MCF 10A (cell line): ENCODE results near the gene IQCK. TPM values are rescaled to one million over a fixed set of nuclear protein-coding genes. Genes with fewer than 3 reads are reported as not detected.

Experiments
- BruUV-seq: library from RNA; stranded (reverse); fragments of 400-500 nt; replicated peaks from 2 replicates; lab custom pipeline; 2021; lab: Mats Ljungman, UMichigan
- CTCF ChIA-PET: fragments of 300-600 bp; sonication (Branson Sonifier 250); formaldehyde crosslinking; extraction: SDS; loops from one replicate; lab custom pipeline; 2021; ENCODE audit warnings: antibody characterized with exemption, inconsistent platforms; lab: Yijun Ruan, JAX
- POLR2A ChIA-PET: fragments of 300-600, 350-650 bp; sonication (Branson Sonifier 250); formaldehyde crosslinking; extraction: SDS; loops from one replicate; lab custom pipeline; 2020; ENCODE audit warnings: antibody characterized with exemption, inconsistent platforms; lab: Yijun Ruan, JAX
- DNase-seq: peaks from one replicate; pipeline ENCODE4 v3.0.0-alpha.2; 2018; ENCODE audit not compliant: unreplicated experiment
- H3K27ac Mint-ChIP-seq: one replicate; pipeline ENCODE4 v1.8.0; 2022; ENCODE audit warnings: mild to moderate bottlenecking, low read depth, mixed read lengths; ENCODE audit not compliant: unreplicated experiment
- H3K27me3 Mint-ChIP-seq: one replicate; pipeline ENCODE4 v1.8.0; 2022; ENCODE audit warnings: mixed read lengths; ENCODE audit not compliant: insufficient read depth, unreplicated experiment
- H3K36me3 Mint-ChIP-seq: one replicate; pipeline ENCODE4 v1.8.0; 2022; ENCODE audit warnings: mild to moderate bottlenecking, moderate library complexity, mixed read lengths; ENCODE audit not compliant: insufficient read depth, unreplicated experiment
- H3K4me1 Mint-ChIP-seq: one replicate; pipeline ENCODE4 v1.8.0; 2022; ENCODE audit warnings: mixed read lengths; ENCODE audit not compliant: insufficient read depth, unreplicated experiment
- H3K4me3 Mint-ChIP-seq: one replicate; pipeline ENCODE4 v1.8.0; 2022; ENCODE audit warnings: mild to moderate bottlenecking, moderate library complexity, mixed read lengths; ENCODE audit not compliant: unreplicated experiment
- H3K9me3 Mint-ChIP-seq: one replicate; pipeline ENCODE4 v1.8.0; 2022; ENCODE audit warnings: mixed read lengths; ENCODE audit not compliant: unreplicated experiment
- intact Hi-C: fragments of 100-400 bp; cut with micrococcal nuclease; formaldehyde crosslinking; loops from 2 replicates; pipeline ENCODE4 v1.14.1; 2022
- total RNA-seq: library from RNA; stranded (reverse); gene quantifications from 2 replicates; pipeline ENCODE4 v1.2.3, GENCODE V29; 2022
- TF ChIP-seq, protein P1 (sequence below): fragments of 200-600 bp; IDR thresholded peaks from one replicate; pipeline ENCODE4 v1.8.0; 2022; ENCODE audit warnings: antibody characterized with exemption, mild to moderate bottlenecking; ENCODE audit not compliant: unreplicated experiment

IQCK gene
- total RNA-seq, 1 experiment from 2014 or later = 5.9 TPM

DNA sequence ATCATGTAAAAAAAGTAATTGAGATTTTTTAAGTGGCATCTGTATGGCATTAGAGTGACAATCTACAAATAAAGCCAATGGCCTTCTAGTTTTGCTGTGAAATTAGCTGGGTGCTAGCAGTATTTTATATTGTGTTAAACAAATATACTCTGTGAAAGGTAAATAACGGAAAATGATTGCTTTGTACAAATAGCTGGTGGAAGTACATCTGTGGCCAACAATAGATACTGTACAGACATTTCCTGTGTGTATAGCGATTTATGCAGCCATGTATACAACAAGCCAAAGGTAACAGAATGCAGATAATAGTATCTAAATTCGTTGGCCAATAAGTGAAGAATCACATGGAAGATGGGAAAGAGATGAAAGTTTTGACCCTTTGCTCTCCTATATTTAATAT, 26.6 kb downstream of the IQCK start:
- TF ChIP-seq, protein P1, sequence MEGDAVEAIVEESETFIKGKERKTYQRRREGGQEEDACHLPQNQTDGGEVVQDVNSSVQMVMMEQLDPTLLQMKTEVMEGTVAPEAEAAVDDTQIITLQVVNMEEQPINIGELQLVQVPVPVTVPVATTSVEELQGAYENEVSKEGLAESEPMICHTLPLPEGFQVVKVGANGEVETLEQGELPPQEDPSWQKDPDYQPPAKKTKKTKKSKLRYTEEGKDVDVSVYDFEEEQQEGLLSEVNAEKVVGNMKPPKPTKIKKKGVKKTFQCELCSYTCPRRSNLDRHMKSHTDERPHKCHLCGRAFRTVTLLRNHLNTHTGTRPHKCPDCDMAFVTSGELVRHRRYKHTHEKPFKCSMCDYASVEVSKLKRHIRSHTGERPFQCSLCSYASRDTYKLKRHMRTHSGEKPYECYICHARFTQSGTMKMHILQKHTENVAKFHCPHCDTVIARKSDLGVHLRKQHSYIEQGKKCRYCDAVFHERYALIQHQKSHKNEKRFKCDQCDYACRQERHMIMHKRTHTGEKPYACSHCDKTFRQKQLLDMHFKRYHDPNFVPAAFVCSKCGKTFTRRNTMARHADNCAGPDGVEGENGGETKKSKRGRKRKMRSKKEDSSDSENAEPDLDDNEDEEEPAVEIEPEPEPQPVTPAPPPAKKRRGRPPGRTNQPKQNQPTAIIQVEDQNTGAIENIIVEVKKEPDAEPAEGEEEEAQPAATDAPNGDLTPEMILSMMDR = no peak
- ChIA-PET CTCF (interaction anchor here (0.6 kb wide), 1 partner anchor 205 kb away, joined by 3 read pairs; no protein-coding TSS in a partner anchor), POLR2A (no interaction called here)
- Mint-ChIP-seq H3K4me3 (no peak overlapping the region), H3K27me3 (no peaks in the 10 kb centered on the region), H3K9me3 (no peaks in the 10 kb centered on the region), H3K4me1 (no peaks in the 10 kb centered on the region), H3K36me3 (peaks cover 6% of the 10 kb centered on the region), H3K27ac (no peak overlapping the region)
- DNase-seq = no peak
- intact Hi-C loops = no loop called here
- BruUV-seq = no TSS peak

DNA sequence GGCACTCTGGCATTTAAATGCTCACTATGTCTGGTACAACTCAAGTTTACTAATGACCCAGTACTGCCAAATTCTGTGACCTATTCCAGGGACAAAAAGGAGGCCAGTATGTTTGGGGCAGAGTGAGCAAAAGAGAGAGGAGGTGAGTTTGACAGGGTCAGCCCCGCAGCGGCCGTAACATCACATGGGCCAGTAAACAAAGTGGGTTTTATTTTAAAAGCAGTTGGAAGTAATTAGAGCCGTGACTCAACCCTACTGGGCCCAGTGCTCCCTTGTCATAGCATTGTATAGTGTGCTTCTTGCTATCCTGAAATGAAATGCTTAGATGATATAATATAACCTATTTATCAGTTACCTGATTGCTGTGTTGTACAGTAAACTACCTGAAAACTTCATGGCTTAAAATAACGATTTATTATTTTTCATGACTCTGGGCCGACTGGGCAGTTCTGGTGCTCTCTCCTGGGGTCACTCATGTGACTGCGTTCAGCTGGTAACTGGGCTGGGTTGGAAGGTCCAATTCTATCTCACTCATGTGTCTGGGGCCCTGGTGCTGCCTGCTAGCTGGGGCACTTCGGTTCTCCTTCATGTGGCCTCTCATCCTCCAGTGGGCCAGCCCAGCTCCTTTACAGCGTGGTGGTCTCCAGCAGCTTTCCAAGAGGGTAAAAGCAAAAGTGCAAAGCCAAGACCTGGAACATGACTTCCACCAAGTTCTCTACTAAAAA, 27.4 kb downstream of the IQCK start:
- no peak overlapping the region for H3K27ac Mint-ChIP-seq
- intact Hi-C loops = no loop called here
- DNase-seq = no peak
- H3K9me3 Mint-ChIP-seq = no peaks in the 10 kb centered on the region
- POLR2A ChIA-PET = no interaction called here
- no peaks in the 10 kb centered on the region for H3K4me1 Mint-ChIP-seq
- TF ChIP-seq, protein P1 = no peak
- H3K4me3 Mint-ChIP-seq = no peak overlapping the region
- CTCF ChIA-PET = interaction anchor here (2.1 kb wide), 1 partner anchor 162 kb away, joined by 6 read pairs; no protein-coding TSS in a partner anchor
- BruUV-seq = no TSS peak
- H3K27me3 Mint-ChIP-seq = no peaks in the 10 kb centered on the region
- H3K36me3 Mint-ChIP-seq = peaks cover 6% of the 10 kb centered on the region

DNA sequence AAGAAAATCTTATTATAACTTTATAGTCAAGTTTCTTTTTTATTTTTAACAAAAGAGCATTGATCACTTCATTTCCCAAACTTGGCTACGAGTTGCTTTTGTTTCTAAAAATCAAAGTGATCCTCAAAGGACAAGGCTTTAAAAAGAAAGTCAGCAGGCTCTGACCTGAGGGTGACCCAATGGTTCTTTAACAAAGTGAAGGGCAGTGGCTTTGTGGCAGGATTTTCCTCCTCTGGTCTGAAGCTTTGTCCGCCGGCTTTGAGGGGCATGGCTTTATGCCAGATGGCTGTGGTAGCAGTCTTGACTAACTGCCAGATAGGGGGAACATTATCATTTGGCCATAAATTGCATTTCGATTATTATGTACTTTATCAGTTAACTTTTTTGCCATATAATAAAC, 28.5 kb downstream of the IQCK start:
- peaks cover 6% of the 10 kb centered on the region for H3K36me3 Mint-ChIP-seq

More for the DNA sequence above, 28.5 kb downstream of the IQCK start:
- TF ChIP-seq, protein P1 = no peak
- ChIA-PET POLR2A (no interaction called here), CTCF (interaction anchor here (2.1 kb wide), 1 partner anchor 163 kb away, joined by 6 read pairs; no protein-coding TSS in a partner anchor)
- H3K9me3 Mint-ChIP-seq = no peaks in the 10 kb centered on the region
- H3K4me3 Mint-ChIP-seq = no peak overlapping the region
- BruUV-seq = no TSS peak
- no peak for DNase-seq
- H3K27ac Mint-ChIP-seq = no peak overlapping the region
- no peaks in the 10 kb centered on the region for H3K27me3 Mint-ChIP-seq
- intact Hi-C loops = no loop called here
- H3K4me1 Mint-ChIP-seq = no peaks in the 10 kb centered on the region
